Measurements from ENCODE around the gene PHYHD1.
"Not testable (repeated sequence)": the region's sequence is repeated elsewhere in the genome, so short reads cannot be mapped to it uniquely, and the experiment has no call there.

PHYHD1 gene

DNA sequence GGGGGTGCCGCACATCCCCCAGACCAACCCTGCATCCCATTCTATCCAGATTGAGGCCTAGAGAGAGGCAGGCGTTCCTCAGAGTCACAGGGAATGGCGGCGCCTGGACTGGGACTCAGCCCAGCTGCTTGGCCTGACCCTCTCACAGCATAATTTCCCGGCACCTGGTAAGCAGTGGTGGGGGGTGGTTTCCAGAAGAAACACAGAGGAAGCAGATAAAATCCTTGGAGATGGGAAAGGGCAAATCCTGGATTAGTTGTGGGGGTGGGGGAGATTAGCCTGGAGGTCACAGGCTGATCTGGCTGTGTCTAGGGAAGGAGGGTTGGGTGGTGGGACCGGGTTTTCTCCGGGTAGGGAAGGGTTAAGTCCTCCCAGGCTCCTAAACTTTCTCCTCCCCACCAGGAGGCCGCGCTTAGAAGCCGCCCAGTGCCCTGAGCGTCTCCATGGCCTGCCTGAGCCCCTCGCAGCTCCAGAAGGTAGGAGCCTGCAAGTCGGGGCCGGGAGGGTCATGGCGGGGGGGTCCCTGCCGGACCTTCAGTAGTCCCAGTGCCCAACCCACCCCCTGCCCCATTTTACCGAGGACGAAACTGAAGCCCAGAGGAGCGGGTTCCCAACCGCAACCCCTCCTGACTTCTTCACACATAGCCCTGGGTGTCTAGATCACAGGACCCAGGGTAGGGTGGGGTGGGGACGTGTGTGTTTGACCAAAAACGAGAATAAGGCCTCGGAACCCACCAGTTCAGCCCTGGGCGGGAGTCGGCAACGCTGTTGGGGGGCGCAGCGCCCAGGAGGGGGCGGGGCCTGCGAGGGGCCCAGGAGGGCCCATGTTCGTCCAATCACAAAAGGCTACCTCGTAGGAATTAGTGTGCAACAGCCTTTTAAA lies 1.3 kb downstream of the PHYHD1 start:
- DNase-seq (ENCODE audit: low read depth in 3 of 3), result no peak

DNA sequence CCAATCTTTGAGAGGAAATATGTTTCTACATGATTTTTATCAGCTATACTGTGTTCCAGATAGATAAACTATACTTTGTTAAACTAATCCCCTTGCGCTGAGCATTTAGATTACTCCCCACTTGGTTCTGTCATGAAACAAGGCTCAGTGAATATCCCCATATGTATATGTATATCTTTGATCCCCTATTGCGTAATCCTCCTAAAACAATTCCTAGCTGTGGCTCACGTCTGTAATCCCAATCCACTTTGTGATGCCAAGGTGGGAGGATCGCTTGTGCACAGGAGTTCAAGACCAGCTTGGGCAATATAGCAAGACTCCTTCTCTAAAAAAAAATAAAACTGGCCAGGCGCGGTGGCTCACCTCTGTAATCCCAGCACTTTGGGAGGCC lies 2.7 kb downstream of the PHYHD1 start:
- DNase-seq (ENCODE audit: low read depth in 3 of 3), result no peak

- peak in 1 of 3 donors; percentile 22 for DNase-seq (ENCODE audit: low read depth in 3 of 3)
Observed at GRCh38 chr9:128927731-128928411, 7.1 kb downstream of the PHYHD1 start.

DNA sequence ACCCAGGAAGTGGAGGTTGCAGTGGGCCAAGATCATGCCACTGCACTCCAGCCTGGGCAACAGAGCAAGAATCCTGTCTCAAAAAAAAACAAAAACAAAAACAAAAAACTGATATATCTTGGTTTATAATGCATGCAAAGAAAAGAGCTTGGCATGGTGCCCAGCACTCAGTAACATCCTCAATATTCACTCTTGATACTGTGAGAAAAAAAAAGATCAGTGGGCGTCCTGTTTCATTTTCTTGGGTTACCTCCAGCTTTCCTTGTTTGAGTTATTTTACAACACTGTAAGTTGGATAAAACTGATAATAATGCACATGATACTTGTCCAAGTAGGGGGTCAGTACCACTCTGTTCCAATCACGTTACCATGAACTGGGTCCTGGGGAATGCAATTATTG lies 7.8 kb downstream of the PHYHD1 start:
- no peak for DNase-seq (ENCODE audit: low read depth in 3 of 3)

DNA sequence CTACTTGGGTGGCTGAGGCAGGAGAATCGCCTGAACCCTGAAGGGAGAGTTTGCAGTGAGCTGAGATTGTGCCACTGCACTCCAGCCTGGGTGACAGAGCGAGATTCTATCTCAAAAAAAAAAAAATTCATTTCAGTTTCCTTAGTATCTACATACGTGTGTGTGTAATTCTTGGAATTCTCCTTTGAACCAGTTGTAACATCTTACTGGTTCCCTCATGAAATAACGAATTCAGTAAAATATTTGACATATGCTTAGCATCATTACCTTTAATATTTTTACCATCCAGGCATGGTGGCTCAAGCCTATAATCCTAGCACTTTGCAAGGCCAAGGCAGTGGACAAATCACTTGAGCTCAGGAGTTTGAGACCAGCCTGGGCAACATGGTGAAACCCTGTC lies 8.8 kb downstream of the PHYHD1 start:
- DNase-seq (ENCODE audit: low read depth in 3 of 3), result no peak

DNA sequence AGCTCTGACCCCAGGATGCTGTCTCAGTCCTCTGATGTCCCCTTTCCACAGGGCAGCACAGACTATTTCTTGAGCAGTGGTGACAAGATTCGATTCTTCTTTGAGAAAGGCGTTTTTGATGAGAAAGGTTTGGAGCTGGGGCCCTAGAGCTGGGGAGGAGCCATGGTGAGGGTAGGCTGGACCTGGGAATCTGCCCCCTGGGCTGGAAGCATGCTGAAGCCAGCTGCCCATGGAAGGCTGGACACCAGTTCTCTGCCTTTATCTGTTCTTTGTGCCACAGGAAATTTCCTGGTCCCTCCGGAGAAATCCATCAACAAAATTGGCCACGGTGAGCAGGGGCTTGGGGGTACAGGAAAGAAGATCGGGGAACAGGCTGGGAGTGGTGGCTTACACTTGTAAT lies 12.9 kb downstream of the PHYHD1 start:
- DNase-seq (ENCODE audit: low read depth in 3 of 3), result no peak

DNA sequence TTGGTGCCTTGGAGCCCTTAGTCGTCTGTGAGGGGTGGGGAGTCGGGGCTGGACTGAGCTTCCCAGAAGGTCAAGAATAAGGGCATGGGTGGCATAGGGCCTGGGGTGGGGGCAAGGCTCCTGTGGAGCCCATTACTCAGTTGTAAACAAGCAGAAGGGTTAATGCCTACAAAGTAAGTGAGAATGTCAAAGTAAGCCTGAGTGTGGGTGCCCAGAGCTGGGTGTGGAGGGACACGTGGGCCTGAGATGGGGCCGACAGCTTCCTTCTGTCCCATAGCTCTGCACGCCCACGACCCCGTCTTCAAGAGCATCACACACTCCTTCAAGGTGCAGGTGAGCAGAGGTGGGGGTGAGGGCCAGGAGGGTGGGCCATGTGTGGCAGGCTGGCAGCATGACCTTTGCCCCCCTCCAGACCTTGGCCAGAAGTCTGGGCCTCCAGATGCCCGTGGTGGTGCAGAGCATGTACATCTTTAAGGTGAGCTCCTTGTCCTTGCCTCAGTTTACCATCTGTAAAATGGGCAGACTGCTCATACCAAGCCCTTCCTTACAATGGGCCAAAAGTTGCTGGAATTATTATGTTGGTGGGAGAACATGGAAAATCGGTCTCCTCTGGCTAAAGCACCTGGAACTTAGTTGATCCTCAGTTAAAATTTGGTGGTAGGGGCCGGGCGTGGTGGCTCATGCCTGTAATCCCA lies 15.5 kb downstream of the PHYHD1 start:
- DNase-seq (ENCODE audit: low read depth in 3 of 3), result no peak

GRCh38 chr9:128937310-128938165 lies 16.8 kb downstream of the PHYHD1 start:
- no peak for DNase-seq (ENCODE audit: low read depth in 3 of 3)

GRCh38 chr9:128940271-128940921 lies 19.6 kb downstream of the PHYHD1 start:
- DNase-seq (ENCODE audit: low read depth in 3 of 3), result no peak

DNA sequence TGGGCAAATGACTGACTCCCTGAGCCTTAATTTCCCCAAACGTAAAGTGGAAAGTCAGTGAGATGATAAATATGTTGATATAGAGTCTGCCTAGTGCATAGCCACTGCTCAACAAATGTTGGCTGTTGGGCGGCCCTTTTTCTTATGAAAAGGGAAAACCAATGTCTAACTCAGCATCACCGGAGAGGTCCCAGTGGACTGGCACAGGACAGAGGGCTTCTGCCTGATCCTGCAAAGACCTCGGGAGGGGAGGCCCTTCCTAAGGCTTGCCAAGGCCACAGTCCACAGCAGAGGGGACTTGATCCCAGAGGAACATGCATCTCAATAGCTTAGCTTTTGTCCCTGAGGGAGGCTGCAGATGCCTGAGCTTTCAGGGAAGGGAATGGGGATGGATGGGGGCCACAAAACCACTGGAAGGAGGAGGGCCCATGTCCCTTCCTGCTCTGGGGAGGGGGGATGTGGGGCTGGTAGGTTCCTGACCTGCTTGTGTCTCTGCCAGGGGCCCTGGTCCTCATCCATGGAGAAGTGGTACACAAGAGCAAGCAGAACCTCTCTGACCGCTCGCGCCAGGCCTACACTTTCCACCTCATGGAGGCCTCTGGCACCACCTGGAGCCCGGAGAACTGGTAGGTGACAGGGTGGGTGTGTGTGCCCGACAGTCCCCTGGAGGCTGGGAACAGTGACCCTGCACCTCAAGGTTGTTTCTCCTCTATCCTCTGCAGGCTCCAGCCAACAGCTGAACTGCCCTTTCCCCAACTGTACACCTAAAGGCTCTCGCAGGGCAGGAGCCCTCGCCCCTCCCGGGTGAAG lies 20.4 kb downstream of the PHYHD1 start:
- DNase-seq (ENCODE audit: low read depth in 3 of 3), result no peak

DNA sequence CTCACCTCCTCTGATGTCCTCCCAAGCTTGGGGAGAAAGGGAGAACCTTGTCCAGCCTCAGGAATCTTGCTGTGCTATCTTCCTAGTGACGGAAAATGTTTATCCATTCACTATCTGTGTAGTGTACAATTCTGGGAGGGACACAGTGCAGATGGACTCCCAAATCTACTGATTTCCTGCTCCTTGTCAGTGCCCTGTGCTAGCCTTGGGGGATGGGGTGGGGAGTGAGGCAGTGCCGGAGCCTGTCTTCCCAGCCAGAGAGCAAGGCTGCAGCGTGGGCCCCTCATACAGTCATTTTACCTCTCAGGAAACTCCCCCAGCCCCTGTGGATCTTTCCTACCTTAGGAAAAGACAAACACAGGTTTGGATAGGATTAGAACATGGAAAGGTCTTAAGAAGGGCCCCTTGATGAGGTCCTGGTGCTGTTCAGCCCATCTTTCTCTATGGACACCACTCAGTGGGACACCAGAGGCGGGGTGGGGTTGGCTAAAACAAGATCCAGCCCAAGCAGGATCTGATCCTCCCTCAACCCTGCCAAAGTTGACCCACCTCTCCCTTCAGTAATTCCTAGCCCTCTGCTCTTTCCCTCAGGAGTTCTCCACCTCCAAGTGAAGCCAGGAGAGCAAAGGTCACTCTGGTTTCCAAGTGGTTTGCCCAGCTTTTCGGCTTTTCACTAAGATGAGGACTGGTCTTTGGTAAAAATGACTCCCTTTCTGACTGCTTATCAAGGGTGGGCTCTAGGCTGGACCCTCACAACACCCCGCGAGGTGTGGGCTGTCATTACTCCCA lies 23.2 kb downstream of the PHYHD1 start:
- DNase-seq (ENCODE audit: low read depth in 3 of 3), result no peak

DNA sequence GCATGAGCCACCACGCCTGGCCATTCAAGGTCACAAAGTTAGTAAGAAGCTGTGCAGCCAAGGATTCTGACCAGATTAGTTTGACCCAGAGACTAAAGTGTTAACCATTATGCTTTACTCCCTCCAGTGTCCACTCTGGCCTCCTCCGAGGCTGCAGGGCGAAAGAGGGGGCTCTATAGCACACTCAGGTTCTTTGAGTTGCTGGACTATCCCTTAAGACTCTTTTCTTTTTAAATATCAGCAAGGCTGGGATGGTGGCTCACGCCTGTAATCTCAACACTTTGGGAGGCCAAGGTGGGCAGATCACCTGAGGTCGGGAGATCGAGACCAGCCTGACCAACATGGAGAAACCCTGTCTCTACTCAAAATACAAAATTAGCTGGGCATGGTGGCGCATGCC lies 24.2 kb downstream of the PHYHD1 start:
- not testable (repeated sequence) for DNase-seq (ENCODE audit: low read depth in 3 of 3)

GRCh38 chr9:128945798-128946501 lies 25.2 kb downstream of the PHYHD1 start:
- DNase-seq (ENCODE audit: low read depth in 3 of 3), result no peak

GRCh38 chr9:128946571-128947276 lies 25.9 kb downstream of the PHYHD1 start:
- no peak for DNase-seq (ENCODE audit: low read depth in 3 of 3)

- no peak for DNase-seq (ENCODE audit: low read depth in 3 of 3)
Observed at GRCh38 chr9:128947277-128947526, 26.4 kb downstream of the PHYHD1 start.

DNA sequence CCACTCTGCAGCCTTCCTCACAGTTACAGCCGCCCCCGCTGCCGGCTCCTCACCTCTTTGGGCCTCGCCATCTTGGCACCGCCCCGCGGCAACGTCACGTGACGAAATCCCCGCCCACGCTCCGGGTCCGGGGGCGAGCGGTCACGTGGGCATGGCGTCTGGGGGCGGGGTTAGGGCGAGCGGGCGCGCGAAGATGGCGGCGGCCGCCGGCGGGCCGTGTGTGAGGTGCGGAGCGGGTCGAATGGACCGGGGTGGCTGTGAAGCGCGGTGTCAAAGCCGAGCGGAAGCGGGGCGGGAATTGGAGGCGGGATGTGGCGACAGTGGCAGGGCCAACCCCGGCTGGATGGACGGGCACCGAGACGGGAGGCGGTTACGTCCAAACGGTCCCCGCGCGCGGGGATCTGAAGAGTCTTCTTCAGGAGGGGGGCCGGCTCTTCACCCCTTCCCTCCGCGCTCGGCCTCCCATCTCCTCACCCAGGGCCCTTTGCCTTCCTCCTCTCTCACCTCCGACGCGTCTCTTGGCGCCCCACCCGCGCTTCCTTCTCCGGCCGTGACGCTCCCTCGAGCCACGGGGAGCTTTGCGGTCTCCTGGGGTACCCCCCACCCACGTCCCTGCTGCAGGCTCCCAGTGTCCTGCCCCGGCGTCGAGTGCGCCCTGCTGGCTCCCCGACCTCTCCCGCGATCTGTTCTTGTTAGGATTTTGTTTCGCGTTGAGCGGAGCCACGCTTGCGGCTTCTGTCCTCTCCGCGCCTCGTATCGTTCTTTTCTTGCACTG lies 26.9 kb downstream of the PHYHD1 start, which contains the start of the genes DOLK and NUP188:
Gene DOLK (minus strand): TSS at position 77 of the 775 bp plus-strand sequence. CDS start 300 bp downstream, outside the sequence.
Gene NUP188 (plus strand): TSS at position 173 of the 775 bp plus-strand sequence. CDS start 21 bp downstream, at position 194.
- peak; percentile 95 to 99 (median 99) for DNase-seq (ENCODE audit: low read depth in 3 of 3)

DNA sequence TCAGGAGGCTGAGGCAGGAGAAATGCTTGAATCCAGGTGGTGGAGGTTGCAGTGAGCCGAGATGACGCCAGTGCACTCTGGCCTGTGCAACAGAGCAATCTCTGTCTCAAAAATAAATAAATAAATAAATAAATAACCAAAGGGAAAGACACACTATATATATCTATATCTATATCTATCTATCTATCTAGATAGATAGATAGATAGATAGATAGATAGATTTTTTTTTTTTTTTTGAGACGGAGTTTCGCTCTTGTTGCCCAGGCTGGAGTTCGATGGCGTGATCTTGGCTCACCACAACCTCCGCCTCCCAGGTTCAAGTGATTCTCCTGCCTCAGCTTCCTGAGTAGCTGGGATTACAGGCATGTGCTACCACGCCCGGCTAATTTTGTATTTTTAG lies 40.6 kb downstream of the PHYHD1 start:
- not testable (repeated sequence) for DNase-seq (ENCODE audit: low read depth in 3 of 3)
